Thoracic aorta (tissue), 2 donors: ENCODE measurements around the gene GNAI2. TPM values are rescaled to one million over a fixed set of nuclear protein-coding genes. Genes with fewer than 3 reads are reported as not detected.
"Not testable (repeated sequence)": the region's sequence is repeated elsewhere in the genome, so short reads cannot be mapped to it uniquely, and the experiment has no call there.

Source experiments
- ATAC-seq: fragments of 150-250 bp; one replicate; pipeline ENCODE4 v1.8.0; 2017; ENCODE audit warnings: low read depth; ENCODE audit not compliant: insufficient number of reproducible peaks, low FRiP score
- DNase-seq: peaks from one replicate; pipeline ENCODE4 v3.0.0-alpha.2; 2020; ENCODE audit warnings: low spot score
- H3K27ac ChIP-seq, 2 donors: fragments of 200-600 bp; sonication (generic); 1 replicate in 1 of 2; 2 replicates in 1 of 2; pipeline ENCODE4 v1.5.1; 2016; ENCODE audit warnings: mild to moderate bottlenecking in 2 of 2, moderate library complexity in 2 of 2
- H3K27me3 ChIP-seq: fragments of 200-600 bp; sonication (generic); replicated peaks from 2 replicates; pipeline ENCODE4 v1.6.0; 2016; ENCODE audit warnings: mild to moderate bottlenecking; ENCODE audit not compliant: insufficient read depth
- H3K36me3 ChIP-seq: fragments of 200-600 bp; sonication (generic); one replicate; pipeline ENCODE4 v1.5.1; 2016
- H3K4me1 ChIP-seq, 2 donors: fragments of 200-600 bp; sonication (generic); 1 replicate in 1 of 2; 2 replicates in 1 of 2; pipeline versions ENCODE4 v1.5.1 to v1.6.0; 2016; ENCODE audit warnings: low read depth in 2 of 2, mild to moderate bottlenecking in 1 of 2; ENCODE audit not compliant: control insufficient read depth in 1 of 2
- H3K4me3 ChIP-seq: fragments of 200-600 bp; sonication (generic); 2 replicates; pipeline ENCODE4 v1.5.1; 2016; ENCODE audit warnings: mild to moderate bottlenecking
- H3K9me3 ChIP-seq: fragments of 200-600 bp; sonication (generic); 2 replicates; pipeline ENCODE4 v1.5.1; 2016
- CTCF ChIP-seq: fragments of 200-600 bp; sonication (generic); IDR thresholded peaks from one replicate; pipeline ENCODE4 v1.5.1; 2019; ENCODE audit warnings: antibody characterized with exemption
- total RNA-seq, 2 donors: library from RNA; depleted of rRNA; stranded (reverse); fragments of >200 nt; gene quantifications; one replicate each; pipeline versions ENCODE4 v1.1.0 to v1.2.3, GENCODE V29; 2016

Gene GNAI2
- total RNA-seq, 2 donors from 2014 or later, result 183 to 337 TPM

- H3K27ac ChIP-seq, result peak overlapping the region; percentile 49 to 58
- peaks cover 7 to 22% of the 10 kb centered on the region in 2 donors for H3K4me1 ChIP-seq
- H3K9me3 ChIP-seq, result no peaks in the 10 kb centered on the region
- H3K36me3 ChIP-seq, result no peaks in the 10 kb centered on the region
- no peaks in the 10 kb centered on the region for H3K27me3 ChIP-seq
- ATAC-seq (peak; percentile 4), DNase-seq (no peak)
- TF ChIP-seq CTCF, result no peak
- peak overlapping the region; percentile 94 for H3K4me3 ChIP-seq
Observed at GRCh38 chr3:50226888-50227389, 9.1 kb upstream of the GNAI2 start.

DNA sequence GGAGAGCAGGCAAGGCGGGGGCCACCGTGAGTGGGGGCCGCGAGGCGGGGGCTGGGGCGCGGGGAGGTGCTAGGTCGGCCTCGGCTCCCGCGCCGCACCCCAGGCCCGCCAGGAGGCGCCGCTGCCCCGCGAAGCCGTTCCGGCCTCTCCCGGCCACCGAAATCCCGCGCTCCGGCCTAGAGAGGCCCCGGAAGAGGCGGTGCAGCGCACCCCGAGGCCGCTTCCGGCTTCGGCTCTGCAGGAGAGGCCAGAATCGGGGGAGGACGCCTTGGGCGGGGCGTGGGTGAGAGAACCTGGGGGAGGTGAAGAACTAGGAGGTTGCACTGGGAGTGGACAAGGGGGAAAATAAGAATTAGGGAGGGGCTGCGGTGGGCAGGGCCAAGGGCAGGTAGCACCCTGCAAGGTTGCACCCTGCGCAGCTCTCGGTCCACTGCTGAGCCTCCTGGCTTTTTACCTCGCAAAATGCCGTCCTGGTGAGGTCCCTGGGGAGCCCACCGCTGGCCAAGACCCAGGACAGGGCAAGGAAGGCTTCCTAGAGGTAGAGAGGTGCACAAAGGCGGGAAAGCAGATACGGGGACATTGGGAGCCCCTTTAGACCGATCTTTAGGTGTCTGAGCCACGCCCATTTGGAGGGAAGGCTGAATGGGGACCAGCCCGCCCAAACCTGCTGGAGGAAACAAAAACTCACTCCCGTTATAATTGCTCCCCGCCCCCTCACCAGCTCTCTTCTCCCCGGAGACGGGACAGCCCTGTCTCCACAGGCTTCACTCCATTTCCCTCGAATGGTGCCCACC is 8.4 kb upstream of the GNAI2 start:
- no peaks in the 10 kb centered on the region for H3K36me3 ChIP-seq
- no peaks in the 10 kb centered on the region for H3K9me3 ChIP-seq

DNA sequence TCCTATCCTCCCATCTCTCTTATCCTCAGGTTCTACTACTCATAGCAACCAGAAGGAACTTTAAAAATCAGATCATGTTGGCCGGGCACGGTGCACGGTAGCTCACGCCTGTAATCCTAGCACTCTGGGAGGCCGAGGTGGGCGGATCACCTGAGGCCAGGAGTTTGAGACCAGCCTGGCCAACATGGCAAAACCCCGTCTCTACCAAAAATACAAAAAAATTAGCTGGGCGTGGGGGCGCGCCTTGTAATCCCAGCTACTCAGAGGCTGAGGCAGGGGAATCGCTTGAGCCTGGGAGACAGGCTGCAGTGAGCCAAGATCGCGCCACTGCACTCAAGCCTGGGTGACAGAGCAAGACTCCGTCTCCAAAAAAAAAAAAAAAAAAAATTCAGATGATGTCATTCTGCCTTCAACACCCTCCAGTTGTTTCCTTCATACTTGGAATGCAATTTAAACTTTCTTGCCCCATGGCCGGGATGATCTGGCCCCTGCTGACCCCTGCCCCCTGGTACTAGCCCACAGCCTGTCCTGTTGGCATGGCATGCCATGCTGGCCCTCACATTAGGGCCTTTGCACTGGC is 7.7 kb upstream of the GNAI2 start:
- H3K27me3 ChIP-seq, DNase-seq, ATAC-seq, H3K27ac ChIP-seq, H3K9me3 ChIP-seq, H3K36me3 ChIP-seq: not testable (repeated sequence)
- Histone ChIP-seq H3K4me3 (peak overlapping the region; percentile 94), H3K4me1 (peaks cover 7 to 22% of the 10 kb centered on the region in 2 donors)

More for the DNA sequence above, 8.4 kb upstream of the GNAI2 start:
- H3K4me3 ChIP-seq, result peak overlapping the region; percentile 94
- peak; percentile 90 for TF ChIP-seq CTCF
- peak overlapping the region in 1 of 2 donors; percentile 58 for H3K27ac ChIP-seq
- no peak for DNase-seq
- H3K4me1 ChIP-seq, result peaks cover 7 to 22% of the 10 kb centered on the region in 2 donors
- H3K27me3 ChIP-seq, result no peaks in the 10 kb centered on the region
- peak; percentile 36 for ATAC-seq

DNA sequence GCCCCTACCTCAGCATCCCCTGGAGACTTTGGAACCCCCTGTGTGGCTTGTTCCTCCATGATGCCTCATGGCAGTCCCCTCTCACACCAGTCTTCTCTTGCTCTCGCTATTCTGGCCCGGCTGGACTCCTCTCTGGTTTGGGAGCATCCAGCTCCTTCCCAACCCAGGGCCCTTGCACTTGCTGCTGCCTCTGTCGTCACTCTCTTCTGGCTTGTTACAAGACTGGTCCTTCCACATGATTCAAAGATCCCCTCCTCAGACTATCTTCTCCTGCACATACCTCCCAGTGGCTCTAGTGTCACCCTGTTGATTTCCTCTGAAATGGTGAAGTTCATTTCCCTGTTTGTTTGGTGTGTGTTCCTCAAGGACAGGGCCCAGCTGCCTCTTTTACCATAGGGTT is 6.5 kb upstream of the GNAI2 start:
- ATAC-seq, result no peak
- Histone ChIP-seq H3K27ac (no peak overlapping the region), H3K27me3 (no peaks in the 10 kb centered on the region), H3K9me3 (no peaks in the 10 kb centered on the region), H3K4me3 (no peak overlapping the region), H3K4me1 (peaks cover 7 to 22% of the 10 kb centered on the region in 2 donors), H3K36me3 (no peaks in the 10 kb centered on the region)
- DNase-seq, result no peak
- no peak for TF ChIP-seq CTCF

DNA sequence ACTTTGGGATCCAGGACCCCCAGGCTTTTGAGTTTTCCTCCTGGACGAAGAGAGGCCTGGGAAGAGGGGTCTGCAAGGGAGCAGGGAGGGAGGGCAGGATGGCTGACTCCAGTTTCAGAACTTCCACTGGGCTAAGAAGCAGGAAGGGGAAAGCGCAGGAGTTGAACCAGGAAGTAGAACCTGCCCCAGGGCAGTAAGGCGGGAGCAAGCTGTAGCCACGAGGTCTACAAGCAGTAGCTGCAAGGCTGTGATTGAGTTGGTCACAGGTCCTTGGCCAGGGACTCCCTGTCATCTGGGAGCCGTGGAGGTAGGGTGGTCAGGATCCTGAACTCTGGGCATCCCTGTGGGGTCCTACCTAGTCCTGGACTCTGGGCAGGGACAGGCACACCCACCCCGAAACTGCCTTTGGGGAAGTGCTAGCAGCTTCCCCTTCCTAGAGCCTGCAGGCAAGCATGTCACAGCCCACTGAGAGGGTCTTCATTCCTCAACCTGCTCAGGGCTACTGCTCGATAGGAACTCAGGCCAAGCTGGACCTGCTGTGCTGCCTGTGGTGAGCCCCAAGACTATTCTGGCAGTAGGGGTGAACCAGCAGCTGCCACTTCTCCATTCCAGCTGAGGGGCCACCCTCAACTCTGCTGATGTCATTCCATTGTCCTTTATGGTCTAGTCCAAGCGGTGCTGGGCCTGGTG is 5.8 kb upstream of the GNAI2 start:
- Histone ChIP-seq H3K9me3 (no peaks in the 10 kb centered on the region), H3K36me3 (no peaks in the 10 kb centered on the region), H3K4me1 (peaks cover 7 to 26% of the 10 kb centered on the region in 2 donors), H3K27me3 (no peaks in the 10 kb centered on the region), H3K4me3 (no peak overlapping the region), H3K27ac (peak overlapping the region in 1 of 2 donors; percentile 17)
- DNase-seq, result no peak
- no peak for TF ChIP-seq CTCF
- no peak for ATAC-seq
